Renal pelvis (tissue), 4 donors: ENCODE data around the gene AUTS2. TPM values are rescaled to one million over a fixed set of nuclear protein-coding genes. Genes with fewer than 3 reads are reported as not detected.
"Not testable (repeated sequence)": the region's sequence is repeated elsewhere in the genome, so short reads cannot be mapped to it uniquely, and the experiment has no call there.

ENCODE experiments used
- DNase-seq: peaks from one replicate; pipeline ENCODE4 v3.0.0-alpha.2; 2013
- polyA plus RNA-seq, 3 donors: library from polyadenylated mRNA; unstranded; fragments of 120-200 nt; gene quantifications; one replicate each; pipeline ENCODE4 v1.2.1, GENCODE V29; 2013; ENCODE audit not compliant: insufficient read length in 3 of 3

The AUTS2 gene
- polyA plus RNA-seq, 3 donors: 85.8 to 114 (median 86.6) TPM

- peak; percentile 23 for DNase-seq
Measured at GRCh38 chr7:70237831-70238575, 639.7 kb downstream of the AUTS2 start.

- DNase-seq: no peak
Measured at GRCh38 chr7:70239918-70240317, 641.6 kb downstream of the AUTS2 start.

- no peak for DNase-seq
Measured at GRCh38 chr7:70240873-70241272, 642.6 kb downstream of the AUTS2 start.

GRCh38 chr7:70241536-70242175 lies 643.4 kb downstream of the AUTS2 start:
- DNase-seq: no peak

GRCh38 chr7:70242826-70243225 lies 644.6 kb downstream of the AUTS2 start:
- DNase-seq: no peak

- DNase-seq: no peak
Measured at GRCh38 chr7:70243443-70243842, 645.2 kb downstream of the AUTS2 start.

- DNase-seq: no peak
Measured at GRCh38 chr7:70257921-70258320, 659.6 kb downstream of the AUTS2 start.

GRCh38 chr7:70259502-70259901 lies 661.2 kb downstream of the AUTS2 start:
- no peak for DNase-seq

- no peak for DNase-seq
Measured at GRCh38 chr7:70263471-70264255, 665.4 kb downstream of the AUTS2 start.

GRCh38 chr7:70266186-70266585 lies 667.9 kb downstream of the AUTS2 start:
- no peak for DNase-seq

GRCh38 chr7:70267381-70268120 lies 669.3 kb downstream of the AUTS2 start:
- DNase-seq: no peak

- no peak for DNase-seq
Measured at GRCh38 chr7:70268179-70268578, 669.9 kb downstream of the AUTS2 start.

GRCh38 chr7:70270149-70270548 lies 671.9 kb downstream of the AUTS2 start:
- DNase-seq: no peak

GRCh38 chr7:70271617-70272081 lies 673.4 kb downstream of the AUTS2 start:
- peak; percentile 53 for DNase-seq

GRCh38 chr7:70275570-70275969 lies 677.3 kb downstream of the AUTS2 start:
- DNase-seq: not testable (repeated sequence)

- no peak for DNase-seq
Measured at GRCh38 chr7:70285187-70285586, 686.9 kb downstream of the AUTS2 start.

GRCh38 chr7:70285854-70286253 lies 687.6 kb downstream of the AUTS2 start:
- no peak for DNase-seq

- DNase-seq: no peak
Measured at GRCh38 chr7:70288781-70289456, 690.6 kb downstream of the AUTS2 start.

GRCh38 chr7:70292716-70293115 lies 694.4 kb downstream of the AUTS2 start:
- DNase-seq: no peak

- DNase-seq: no peak
Measured at GRCh38 chr7:70294211-70294911, 696.1 kb downstream of the AUTS2 start.
